K562 (cell line): ENCODE results near the gene TMEM217. TPM values are rescaled to one million over a fixed set of nuclear protein-coding genes. Genes with fewer than 3 reads are reported as not detected.

Source experiments
- BMI1 ChIP-seq: fragments of 150-350 bp; IDR thresholded peaks from 2 replicates; pipeline ENCODE4 v1.6.1; 2014; ENCODE audit warnings: low read length
- CREB3L1 ChIP-seq: fragments of 450-650 bp; IDR thresholded peaks from 2 replicates; pipeline ENCODE4 v1.6.1; 2014; ENCODE audit warnings: low read depth, mild to moderate bottlenecking, moderate library complexity, borderline replicate concordance
- DLX4 ChIP-seq: fragments of 250-450 bp; sonication (Bioruptor Pico); IDR thresholded peaks from 2 replicates; pipeline ENCODE4 v1.6.1; 2021; ENCODE audit warnings: mild to moderate bottlenecking
- E2F4 ChIP-seq: sonication (generic); formaldehyde crosslinking; IDR thresholded peaks from 2 replicates; pipeline ENCODE4 v1.8.0; 2022; ENCODE audit warnings: mild to moderate bottlenecking, low read depth, missing genetic modification reagents
- FOXJ2 ChIP-seq: fragments of 200-800 bp; sonication (Bioruptor generic); IDR thresholded peaks from 2 replicates; pipeline ENCODE4 v1.6.1; 2016; ENCODE audit warnings: missing genetic modification characterization, missing compliant biosample characterization
- HDAC3 ChIP-seq: fragments of 450-650 bp; IDR thresholded peaks from 2 replicates; pipeline ENCODE4 v1.6.1; 2018; ENCODE audit warnings: borderline replicate concordance, mild to moderate bottlenecking, moderate library complexity; ENCODE audit not compliant: partially characterized antibody
- HMGN3 ChIP-seq: IDR thresholded peaks from 2 replicates; pipeline ENCODE4 v1.6.1; 2011; ENCODE audit warnings: borderline replicate concordance, low read depth, mild to moderate bottlenecking, mixed read lengths, low read length; ENCODE audit not compliant: insufficient read length; ENCODE audit errors: extremely low read depth
- HNRNPK ChIP-seq: fragments of 200-400 bp; formaldehyde crosslinking; IDR thresholded peaks from one replicate; pipeline ENCODE4 v1.6.1; 2018; ENCODE audit warnings: mild to moderate bottlenecking, low read depth, low read length; ENCODE audit not compliant: poor library complexity, severe bottlenecking
- JUND ChIP-seq, 2 experiments: IDR thresholded peaks; 2 replicates in 1 of 2; 3 replicates in 1 of 2; pipeline ENCODE4 v1.6.1; 2011; ENCODE audit warnings: borderline replicate concordance in 2 of 2, low read depth in 2 of 2, low read length in 2 of 2, improper control_type of control experiment in 1 of 2, missing biosample characterization in 1 of 2, missing genetic modification characterization in 1 of 2, missing genetic modification reagents in 1 of 2
- MBD2 ChIP-seq: sonication (generic); IDR thresholded peaks from 2 replicates; pipeline ENCODE4 v1.6.1; 2016; ENCODE audit warnings: low read depth, borderline replicate concordance
- PATZ1 ChIP-seq: fragments of 250-450 bp; sonication (Bioruptor Pico); IDR thresholded peaks from 2 replicates; pipeline ENCODE4 v1.5.0; 2020; ENCODE audit warnings: mild to moderate bottlenecking, borderline replicate concordance
- PPARD ChIP-seq: fragments of 250-450 bp; sonication (Bioruptor Pico); IDR thresholded peaks from 2 replicates; pipeline ENCODE4 v1.8.0; 2022; ENCODE audit warnings: inconsistent platforms, mild to moderate bottlenecking, moderate library complexity
- SMARCA5 ChIP-seq: fragments of 450-650 bp; IDR thresholded peaks from 2 replicates; pipeline ENCODE4 v1.6.1; 2016
- TEAD1 ChIP-seq, 2 experiments: fragments of 450-650 bp in 1 of 2; sonication (generic) in 1 of 2; formaldehyde crosslinking; IDR thresholded peaks; 2 replicates each; pipeline versions ENCODE4 v1.4.0 to v1.8.0; 2020 to 2022; ENCODE audit warnings: mild to moderate bottlenecking in 2 of 2, missing genetic modification reagents in 1 of 2
- ZFP30 ChIP-seq: fragments of 250-450 bp; sonication (Bioruptor Pico); IDR thresholded peaks from 2 replicates; pipeline ENCODE4 v1.8.0; 2022; ENCODE audit warnings: moderate library complexity, mild to moderate bottlenecking, inconsistent platforms, borderline replicate concordance
- ZNF124 ChIP-seq: sonication (generic); formaldehyde crosslinking; IDR thresholded peaks from 2 replicates; pipeline ENCODE4 v1.8.1; 2022; ENCODE audit warnings: missing genetic modification reagents
- ZNF175 ChIP-seq: fragments of 200-800 bp; sonication (Bioruptor generic); IDR thresholded peaks from 2 replicates; pipeline ENCODE4 v1.6.1; 2016; ENCODE audit warnings: low read depth, mild to moderate bottlenecking, missing genetic modification characterization, missing compliant biosample characterization
- ZNF23 ChIP-seq: fragments of 250-450 bp; sonication (Bioruptor Pico); IDR thresholded peaks from 2 replicates; pipeline ENCODE4 v1.4.0; 2020; ENCODE audit warnings: mild to moderate bottlenecking
- ZNF436 ChIP-seq: fragments of 250-450, 450-650 bp; sonication (Bioruptor Pico); formaldehyde crosslinking; IDR thresholded peaks from 2 replicates; pipeline ENCODE4 v1.7.0; 2020; ENCODE audit warnings: mild to moderate bottlenecking
- ZNF445 ChIP-seq: fragments of 250-450 bp; sonication (Bioruptor Pico); IDR thresholded peaks from 2 replicates; pipeline ENCODE4 v1.4.0; 2020; ENCODE audit warnings: low read depth, mild to moderate bottlenecking, moderate library complexity
- ZNF695 ChIP-seq: fragments of 450-650 bp; formaldehyde crosslinking; IDR thresholded peaks from 2 replicates; pipeline ENCODE4 v1.4.0; 2020; ENCODE audit warnings: mild to moderate bottlenecking, moderate library complexity
- ZNF696 ChIP-seq: fragments of 250-450 bp; sonication (Bioruptor Pico); conservative IDR thresholded peaks from 2 replicates; pipeline ENCODE4 v1.4.0; 2020; ENCODE audit warnings: mild to moderate bottlenecking, moderate library complexity
- polyA plus RNA-seq, 8 experiments: library from polyadenylated mRNA; depleted of rRNA in 4 of 8; stranded (reverse) in 5 of 8; unstranded in 3 of 8; fragments of >200 nt; fragmentation: Nextera tagmentation in 2 of 8; fragmentation: Illumina TruSeq in 1 of 8; extraction: Ambion mirVana in 2 of 8; extraction: Trizol in 1 of 8; gene quantifications; 2 replicates each; pipeline versions ENCODE4 v1.2.1 to v1.2.3, GENCODE V29; 2011 to 2014; ENCODE audit warnings: inconsistent platforms in 1 of 8, missing spikeins in 1 of 8
- total RNA-seq, 7 experiments: library from RNA; depleted of rRNA in 6 of 7; stranded (reverse); fragments of >200 nt in 6 of 7; fragmentation: Illumina TruSeq in 2 of 7; extraction: Trizol in 2 of 7; gene quantifications; 2 replicates each; pipeline versions ENCODE4 v1.2.1 to v1.2.3, GENCODE V29; 2011 to 2021; ENCODE audit warnings: low replicate concordance in 1 of 7

TMEM217 gene
- total and polyA plus RNA-seq, 9 of the 15 experiments (the other 6 are each of a cell fraction or from before 2014, with no cell fraction given), result 1.3 to 8.0 (median 1.9) TPM

- TF ChIP-seq CREB3L1, result no peak
- TF ChIP-seq PPARD (CRISPR knock-in tag), result no peak
- TF ChIP-seq PATZ1 (CRISPR knock-in tag), result no peak
- TF ChIP-seq MBD2, result peak; percentile 13; the same call in 1 of the 2 replicates
- no peak for TF ChIP-seq ZNF696
- no peak for TF ChIP-seq HDAC3
- TF ChIP-seq ZFP30 (CRISPR knock-in tag), result no peak
- peak; percentile 5; the same call in 1 of the 2 replicates for TF ChIP-seq JUND (IDR thresholded peaks at IDR 0.05; ENCODE audit: borderline replicate concordance, low read depth, low read length)
- no peak for TF ChIP-seq JUND (tag; IDR thresholded peaks at IDR 0.05; ENCODE audit: borderline replicate concordance, low read depth, low read length)
- TF ChIP-seq FOXJ2 (tag), result no peak
- 0 out of 4 replicates have a peak, but pooled peaks of 1 of the 2 experiments have one; percentile 40 for TF ChIP-seq TEAD1 (CRISPR knock-in tag; IDR thresholded peaks at IDR 0.05)
- TF ChIP-seq ZNF445 (CRISPR knock-in tag), result no peak
- TF ChIP-seq DLX4 (CRISPR knock-in tag), result no peak
- no peak for TF ChIP-seq BMI1
- no peak for TF ChIP-seq ZNF23 (CRISPR knock-in tag)
- no peak for TF ChIP-seq ZNF124 (CRISPR knock-in tag)
- TF ChIP-seq ZNF175 (CRISPR knock-in tag), result no peak
- no peak for TF ChIP-seq SMARCA5
- no peak; the same call in 1 of the 2 replicates for TF ChIP-seq E2F4 (CRISPR knock-in tag)
- TF ChIP-seq HNRNPK, result no peak
- no peak for TF ChIP-seq ZNF695 (CRISPR knock-in tag)
- TF ChIP-seq ZNF436, result no peak
- no peak for TF ChIP-seq HMGN3
Observed at GRCh38 chr6:37171201-37171969, 86.6 kb downstream of the TMEM217 start (continued).
